Measurements from ENCODE around the gene LCN10.

DNA sequence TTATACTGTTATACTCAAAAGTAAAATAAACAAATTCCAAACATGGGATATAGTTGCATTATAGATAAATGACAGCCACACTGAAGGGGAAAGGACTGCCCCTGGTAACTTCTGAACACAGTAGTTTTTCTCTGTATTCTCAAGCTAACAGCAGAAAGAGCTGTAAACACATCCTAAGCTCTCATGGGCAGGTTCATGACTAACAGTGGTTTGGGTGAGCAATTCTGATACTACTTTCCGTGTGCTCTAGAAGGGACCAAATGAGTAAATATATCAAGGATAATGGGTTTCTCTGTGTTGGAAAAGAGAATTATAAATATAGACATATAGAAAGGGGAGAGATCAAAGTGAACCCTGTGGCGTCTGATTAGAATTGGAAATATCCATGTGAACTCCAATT is 7.8 kb upstream of the LCN10 start:
- TF ChIP-seq, protein P1, sequence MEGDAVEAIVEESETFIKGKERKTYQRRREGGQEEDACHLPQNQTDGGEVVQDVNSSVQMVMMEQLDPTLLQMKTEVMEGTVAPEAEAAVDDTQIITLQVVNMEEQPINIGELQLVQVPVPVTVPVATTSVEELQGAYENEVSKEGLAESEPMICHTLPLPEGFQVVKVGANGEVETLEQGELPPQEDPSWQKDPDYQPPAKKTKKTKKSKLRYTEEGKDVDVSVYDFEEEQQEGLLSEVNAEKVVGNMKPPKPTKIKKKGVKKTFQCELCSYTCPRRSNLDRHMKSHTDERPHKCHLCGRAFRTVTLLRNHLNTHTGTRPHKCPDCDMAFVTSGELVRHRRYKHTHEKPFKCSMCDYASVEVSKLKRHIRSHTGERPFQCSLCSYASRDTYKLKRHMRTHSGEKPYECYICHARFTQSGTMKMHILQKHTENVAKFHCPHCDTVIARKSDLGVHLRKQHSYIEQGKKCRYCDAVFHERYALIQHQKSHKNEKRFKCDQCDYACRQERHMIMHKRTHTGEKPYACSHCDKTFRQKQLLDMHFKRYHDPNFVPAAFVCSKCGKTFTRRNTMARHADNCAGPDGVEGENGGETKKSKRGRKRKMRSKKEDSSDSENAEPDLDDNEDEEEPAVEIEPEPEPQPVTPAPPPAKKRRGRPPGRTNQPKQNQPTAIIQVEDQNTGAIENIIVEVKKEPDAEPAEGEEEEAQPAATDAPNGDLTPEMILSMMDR (IDR thresholded peaks at IDR 0.05; ENCODE audit: poor library complexity) = no peak
- TF ChIP-seq EZH2phosphoT487 (IDR thresholded peaks at IDR 0.05; ENCODE audit: low read depth, severe bottlenecking, unreplicated experiment) = no peak

All from hepatocyte (in vitro differentiated cells).